Fibroblast of upper back skin (primary cell): ENCODE results near the gene IL1R2.

Experiments used
- DNase-seq: peaks from one replicate; pipeline ENCODE4 v3.0.0-alpha.2; 2013

The IL1R2 gene, protein sequence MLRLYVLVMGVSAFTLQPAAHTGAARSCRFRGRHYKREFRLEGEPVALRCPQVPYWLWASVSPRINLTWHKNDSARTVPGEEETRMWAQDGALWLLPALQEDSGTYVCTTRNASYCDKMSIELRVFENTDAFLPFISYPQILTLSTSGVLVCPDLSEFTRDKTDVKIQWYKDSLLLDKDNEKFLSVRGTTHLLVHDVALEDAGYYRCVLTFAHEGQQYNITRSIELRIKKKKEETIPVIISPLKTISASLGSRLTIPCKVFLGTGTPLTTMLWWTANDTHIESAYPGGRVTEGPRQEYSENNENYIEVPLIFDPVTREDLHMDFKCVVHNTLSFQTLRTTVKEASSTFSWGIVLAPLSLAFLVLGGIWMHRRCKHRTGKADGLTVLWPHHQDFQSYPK

DNA sequence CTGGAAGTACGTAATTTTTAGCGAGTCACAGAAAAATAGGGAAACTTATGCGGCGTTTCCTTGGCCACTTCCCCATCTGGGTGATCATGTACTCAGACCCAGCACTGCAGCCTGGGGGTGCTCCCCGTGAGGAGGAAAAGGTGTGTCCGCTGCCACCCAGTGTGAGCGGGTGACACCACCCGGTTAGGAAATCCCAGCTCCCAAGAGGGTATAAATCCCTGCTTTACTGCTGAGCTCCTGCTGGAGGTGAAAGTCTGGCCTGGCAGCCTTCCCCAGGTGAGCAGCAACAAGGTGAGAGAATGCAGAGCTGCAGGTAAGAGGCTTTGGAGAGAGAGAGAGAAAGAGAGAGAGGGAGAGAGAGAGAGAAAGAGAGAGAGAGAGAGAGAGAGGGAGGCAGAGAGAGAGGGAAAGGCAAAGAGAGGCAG, at the start of gene IL1R2:
Gene IL1R2 (plus strand): TSS at position 240 of the 425 bp plus-strand sequence. CDS start 16,616 bp downstream, outside the sequence.
- DNase-seq, result no peak

DNA sequence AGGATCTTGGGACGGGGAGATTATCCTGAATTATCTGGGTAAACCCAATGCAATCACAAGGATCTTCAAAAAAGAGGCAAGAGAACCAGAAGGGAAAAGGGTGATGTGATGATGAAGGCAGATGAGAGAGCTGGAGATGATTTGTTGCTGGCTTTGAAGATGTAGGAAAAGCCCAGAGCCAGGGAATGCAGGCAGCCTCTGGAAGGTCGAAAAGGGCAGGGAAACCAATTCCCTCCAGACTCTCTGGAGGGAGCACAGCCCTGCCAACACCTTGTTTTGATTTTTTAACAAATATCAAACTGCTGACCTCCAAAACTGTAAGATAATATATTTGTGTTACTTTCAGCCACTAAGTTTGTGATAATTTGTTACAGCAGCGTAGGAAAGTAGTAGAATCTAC, 48.9 kb upstream of the IL1R2 start:
- DNase-seq, result peak; percentile 50

DNA sequence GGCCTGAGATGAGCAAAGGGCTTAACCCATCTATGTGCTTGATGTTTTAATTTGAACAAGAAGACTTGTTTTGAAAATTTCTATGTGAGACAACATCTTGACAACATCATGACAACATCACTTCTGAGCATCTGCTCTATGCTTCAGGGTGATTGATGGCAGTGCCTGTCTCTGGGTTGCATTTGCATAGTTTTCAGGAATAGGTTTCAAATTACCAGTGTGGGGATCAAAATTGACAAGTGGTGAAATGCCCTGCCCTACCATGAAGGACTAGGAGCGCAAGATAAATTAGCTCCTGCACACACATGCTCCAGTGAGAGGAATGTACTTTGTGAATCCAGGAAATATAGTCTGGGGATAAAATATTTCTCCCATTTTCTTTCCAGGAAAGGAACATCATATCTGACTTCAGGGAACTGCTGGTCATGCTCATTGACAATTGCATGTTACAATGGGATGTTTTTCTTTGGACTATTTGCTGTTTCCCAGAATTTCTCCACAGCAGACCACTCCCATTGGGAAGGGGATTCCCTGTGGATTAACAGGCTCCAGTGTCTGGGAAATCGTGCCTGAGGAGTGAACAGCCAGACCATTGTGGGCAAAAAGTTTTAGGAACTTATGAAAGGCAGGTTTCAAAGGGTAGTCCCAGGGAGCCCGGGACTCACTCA, 45.3 kb upstream of the IL1R2 start:
- DNase-seq, result peak; percentile 52

DNA sequence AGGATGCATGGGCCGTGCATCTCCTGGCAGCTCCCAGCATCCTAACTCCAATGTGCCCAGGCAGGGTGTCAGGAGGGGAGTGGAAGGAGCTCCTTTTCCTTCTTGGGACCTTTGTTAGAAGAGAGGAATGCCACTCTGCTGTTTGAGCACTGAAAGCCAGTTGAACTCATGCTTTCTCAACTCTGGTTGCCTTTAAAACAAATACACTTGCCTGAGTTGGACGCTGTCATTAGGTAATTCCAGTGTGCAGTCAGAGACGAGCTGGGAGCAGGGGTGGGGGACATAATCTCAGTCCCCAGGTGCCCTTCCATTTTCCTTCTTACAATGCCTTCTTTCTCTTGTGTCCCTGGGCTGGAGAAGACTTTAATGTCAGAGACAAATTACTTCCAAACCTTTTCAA, 44.4 kb upstream of the IL1R2 start:
- no peak for DNase-seq

DNA sequence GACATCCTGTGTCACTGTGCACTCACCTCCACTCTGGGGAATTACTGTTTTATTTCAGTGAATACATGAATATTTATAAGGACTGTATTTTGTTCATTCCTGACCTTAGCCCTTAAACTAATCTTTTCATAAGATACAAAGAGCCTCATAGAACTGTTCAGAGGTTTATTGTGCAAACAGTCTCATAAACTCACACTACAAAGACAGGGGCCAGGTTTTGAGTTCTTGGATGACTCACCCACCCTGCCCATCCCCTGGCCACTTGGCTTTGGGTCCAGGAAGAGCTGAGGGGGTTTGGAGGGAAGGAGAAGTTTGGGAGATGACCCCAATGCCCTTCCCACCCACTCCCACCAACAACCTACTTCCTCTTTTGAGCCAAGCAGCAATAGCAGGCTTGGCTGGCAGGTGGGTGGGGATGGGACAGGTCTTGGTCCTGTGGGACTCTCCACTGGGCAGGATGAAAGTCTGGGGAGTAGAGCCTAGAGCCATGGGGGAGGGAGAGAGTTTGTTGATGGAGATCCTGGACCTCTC, 43.1 kb upstream of the IL1R2 start:
- no peak for DNase-seq

DNA sequence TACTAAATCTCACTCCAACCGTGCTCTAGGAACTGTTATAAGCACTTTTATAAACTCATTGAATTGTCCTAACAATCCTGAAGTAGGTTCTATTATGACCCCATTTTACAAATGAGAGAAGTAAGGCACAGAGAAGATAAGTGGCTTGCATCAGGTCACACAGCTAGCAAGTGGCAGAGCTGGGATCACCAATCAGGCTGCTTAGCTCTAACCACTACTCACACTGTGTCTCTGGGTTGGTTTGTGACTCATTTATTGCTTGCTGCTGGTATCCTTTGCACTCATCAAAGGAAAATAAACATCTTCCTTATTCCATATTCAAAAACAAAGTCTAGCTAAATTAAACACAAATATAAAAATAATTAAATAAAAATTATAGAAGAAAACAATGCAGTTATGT, 42.5 kb upstream of the IL1R2 start:
- no peak for DNase-seq

DNA sequence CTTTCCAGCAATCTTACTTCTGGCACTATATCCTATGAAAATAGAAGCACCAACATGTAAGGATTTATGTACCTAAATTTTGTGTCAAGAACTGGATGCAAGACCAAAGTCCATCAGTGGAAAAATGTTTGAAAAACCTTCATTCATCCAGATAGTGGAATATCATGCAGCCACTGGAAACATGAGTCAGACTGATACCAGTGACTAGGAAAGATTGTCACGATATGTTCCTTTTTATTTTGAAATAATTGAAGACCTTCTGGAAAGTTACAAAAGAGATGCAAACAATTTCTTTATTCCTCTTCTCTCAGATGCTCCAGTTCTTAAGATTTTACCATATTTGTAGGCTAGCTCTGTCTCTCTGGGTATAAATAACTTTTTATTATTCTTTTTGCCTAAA, 40.5 kb upstream of the IL1R2 start:
- no peak for DNase-seq

DNA sequence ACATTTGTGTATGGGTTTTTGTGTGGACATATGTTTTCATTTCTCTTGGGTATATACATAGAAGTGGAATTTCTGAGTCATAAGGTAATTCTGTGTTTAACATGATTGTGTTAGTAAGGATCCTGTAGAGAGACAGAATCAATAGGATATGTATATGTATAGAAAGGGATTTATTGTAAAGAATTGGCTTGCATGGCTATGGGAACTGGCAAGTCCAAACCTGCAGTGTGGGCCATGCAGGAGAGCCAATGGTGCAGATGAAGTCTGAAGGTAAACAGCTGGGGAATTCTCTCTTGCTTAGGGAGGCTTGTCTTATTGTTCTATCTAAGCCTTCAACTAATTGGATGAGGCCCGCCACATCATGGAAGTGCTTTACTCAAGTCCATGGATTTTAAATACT, 39.2 kb upstream of the IL1R2 start:
- DNase-seq, result no peak

DNA sequence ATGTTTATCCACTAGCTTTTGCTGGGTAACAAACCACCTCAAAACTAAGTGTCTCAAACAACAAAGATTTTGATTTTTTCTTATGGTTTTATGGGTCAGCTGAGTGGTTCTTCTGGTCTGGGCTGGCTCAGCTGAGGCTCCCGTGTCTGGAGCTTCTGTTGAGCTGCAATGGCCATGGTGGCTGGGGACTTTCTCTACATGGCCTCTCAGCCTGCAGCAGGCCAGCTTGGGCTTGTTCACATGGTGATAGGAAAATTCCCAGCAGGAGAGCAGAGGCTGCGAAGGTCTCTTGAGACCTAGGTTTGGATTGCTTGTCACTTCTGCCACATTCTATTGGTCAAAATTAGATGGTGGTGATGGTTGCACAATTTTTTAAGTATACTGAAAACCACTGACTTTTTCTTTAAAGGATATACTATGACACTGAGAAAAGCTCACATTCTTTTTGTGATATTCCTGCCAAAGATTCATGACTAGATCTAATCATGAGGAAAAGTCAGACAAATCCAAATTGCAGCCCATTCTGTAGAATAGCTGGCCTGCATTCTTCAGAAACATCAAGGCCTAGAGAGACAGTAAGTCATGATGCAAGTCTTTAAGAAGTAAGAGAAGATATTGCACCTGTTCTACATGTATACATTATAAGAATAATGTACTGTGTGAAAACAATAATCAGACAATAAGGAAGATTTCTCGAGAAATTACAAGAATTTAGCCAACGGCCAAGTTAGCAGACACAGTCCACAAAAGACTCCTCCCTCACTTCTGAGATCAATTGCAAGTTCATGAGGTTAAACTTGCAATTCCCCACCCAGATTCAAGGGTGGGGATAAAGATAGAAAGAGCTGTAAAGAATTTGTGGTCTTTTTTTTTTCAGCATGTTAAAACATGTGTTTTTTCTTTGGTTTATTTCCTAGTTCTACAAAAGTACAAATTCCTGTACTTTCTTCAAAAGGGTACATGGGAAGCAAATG, 35.0 kb upstream of the IL1R2 start:
- DNase-seq, result peak; percentile 78

DNA sequence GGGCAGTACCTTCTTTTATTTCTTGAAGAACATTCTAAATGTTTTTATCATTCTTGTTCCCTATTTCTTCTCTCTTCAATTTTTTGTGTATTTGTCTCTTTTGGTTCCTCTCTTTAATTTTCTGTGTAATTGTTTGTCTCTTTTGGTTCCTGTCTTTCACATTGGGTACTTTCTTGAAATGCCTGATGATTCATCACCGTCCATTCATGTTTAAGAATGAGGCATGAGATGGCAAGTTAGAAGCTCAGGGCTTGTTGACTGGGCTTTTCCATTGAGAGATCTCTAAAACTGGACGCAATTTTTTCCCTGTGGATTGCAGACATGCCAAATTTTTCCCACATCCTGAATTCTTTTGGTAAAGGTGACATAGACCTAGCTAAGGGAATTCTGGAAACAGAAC, 33.7 kb upstream of the IL1R2 start:
- peak; percentile 63 for DNase-seq

DNA sequence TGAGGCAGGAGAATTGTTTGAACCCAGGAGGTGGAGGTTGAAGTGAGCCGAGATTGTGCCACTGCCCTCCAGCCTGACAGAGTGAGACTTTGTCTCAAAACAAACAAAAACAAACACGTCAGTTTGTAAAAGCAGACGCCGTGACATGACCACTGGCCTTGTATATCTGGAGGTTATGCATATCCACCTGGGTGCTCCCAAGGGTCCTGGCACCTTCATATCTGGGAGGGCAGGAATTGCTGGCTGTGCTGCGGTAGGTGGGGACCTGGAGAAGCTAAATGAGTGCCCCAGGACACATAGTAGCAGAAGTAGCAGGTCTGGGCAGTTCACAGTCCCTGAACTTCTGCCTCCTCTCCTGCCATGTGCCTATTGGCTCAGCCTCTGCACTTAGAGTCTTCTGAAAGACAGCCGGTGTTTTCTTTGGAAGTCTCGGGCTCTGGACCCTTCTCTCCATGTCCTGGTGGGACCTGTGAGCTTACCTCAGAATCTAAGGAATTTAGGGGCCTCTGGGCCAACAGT, 30.9 kb upstream of the IL1R2 start:
- DNase-seq, result no peak

DNA sequence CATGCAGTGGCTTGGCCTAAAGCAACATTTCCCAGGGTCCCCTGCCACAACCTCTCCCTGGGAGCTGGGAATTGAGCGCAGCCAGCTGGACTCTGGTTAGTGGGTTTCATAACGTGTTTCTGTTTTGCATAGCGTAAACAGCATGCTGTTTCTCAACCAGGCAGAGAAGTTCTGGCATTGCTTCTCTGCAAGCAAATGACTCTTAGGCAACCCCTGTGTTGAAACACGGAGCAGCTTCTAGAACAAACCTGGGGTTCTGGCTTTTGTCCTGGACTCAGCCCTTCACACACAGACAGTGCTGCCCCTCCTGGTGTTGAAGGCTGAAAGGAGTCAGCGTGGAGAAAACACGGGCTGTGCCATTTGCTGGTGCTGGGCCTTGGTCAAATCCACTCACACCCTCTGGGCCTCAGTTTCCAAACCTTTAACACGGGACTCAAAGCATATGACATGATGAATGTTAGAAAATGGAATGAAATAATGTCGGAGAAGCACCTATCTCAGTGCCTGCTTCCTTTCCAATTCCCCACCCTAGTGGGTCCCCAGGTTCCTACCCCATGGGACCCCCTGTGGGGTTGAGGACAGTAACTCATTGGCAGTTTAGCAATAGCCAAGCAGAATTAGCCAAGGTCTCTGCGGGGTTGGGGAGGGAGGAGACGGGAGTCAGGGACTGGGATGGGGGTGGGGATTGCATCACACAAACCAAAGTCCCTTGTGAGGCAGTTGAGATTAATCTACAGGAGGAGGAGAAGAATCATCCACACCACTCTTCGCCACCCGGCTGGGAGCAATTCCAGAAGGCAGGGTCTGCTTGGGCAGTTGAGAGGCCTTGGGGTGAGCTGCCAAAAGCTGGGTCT, 30.2 kb upstream of the IL1R2 start:
- DNase-seq, result peak; percentile 97

DNA sequence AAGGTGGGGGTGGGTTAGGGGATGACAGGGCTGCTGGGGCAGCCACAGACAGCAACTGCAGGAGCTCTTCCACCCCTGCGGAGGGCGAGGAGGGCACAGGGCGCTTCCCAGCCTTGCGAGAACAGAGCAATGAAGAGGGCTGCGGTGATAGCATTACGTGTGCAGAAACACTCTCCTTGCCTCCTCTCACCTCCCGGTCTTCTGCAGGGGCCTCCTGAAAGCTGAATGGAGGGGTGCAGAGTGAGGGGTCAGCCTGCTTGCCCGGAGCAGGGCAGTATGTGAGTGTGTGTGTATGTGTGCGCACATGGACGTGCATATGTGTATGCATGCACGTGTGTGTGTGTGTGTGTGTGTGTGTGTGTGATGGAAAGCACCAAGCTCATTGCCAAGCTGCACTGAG, 29.5 kb upstream of the IL1R2 start:
- DNase-seq, result no peak

DNA sequence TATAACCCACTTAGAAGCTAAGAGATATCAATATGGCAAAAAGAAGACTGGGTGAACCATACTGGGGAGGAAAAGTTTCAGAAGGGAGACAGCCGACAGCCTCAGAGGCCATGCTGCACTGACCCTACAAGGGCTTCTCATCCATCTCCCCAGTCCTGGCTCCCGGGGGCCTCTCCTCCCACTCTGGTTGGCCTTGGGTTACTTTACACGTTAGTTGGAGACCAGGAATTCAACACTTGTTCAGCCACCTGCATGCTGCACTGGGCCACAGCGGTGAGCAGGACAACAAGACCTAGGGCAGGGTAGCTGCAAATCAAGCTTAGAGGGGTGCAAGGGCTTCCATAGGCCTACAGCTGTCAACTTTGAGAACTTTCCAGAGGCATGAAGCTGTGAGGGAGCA, 28.6 kb upstream of the IL1R2 start:
- DNase-seq, result no peak

DNA sequence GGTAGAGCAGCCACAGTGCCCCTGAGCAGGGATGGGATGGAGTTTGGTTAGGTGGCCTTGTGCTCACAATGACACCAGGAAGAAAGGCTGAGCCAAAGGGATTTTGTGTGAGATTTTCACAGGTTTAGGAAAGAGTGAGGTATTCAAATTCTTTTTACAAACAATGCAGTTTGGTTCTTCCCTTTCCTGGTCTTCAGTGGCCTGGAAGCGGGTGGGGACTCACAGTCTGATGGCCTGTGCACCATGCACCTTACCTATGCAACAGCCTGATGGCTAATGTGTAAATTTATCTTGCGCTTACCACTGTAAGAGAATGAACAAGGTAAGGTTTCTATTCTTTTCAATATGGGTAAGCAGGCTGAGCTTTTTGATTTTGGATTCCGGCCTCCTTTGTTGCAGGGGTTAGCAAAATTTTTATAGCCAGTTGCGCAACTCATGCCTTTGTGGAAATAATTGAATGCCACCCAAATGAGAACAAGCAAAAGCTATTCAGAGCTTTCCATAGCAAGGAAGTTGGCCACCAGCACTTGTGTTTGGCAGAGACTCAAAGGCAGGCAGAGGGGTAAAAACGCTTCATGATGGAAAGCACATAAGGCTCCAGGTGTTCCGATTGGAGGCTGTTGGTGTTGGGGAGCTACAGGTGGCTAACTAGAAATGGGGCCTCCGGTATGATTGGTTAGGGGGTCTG, 23.8 kb upstream of the IL1R2 start:
- peak; percentile 37 for DNase-seq

DNA sequence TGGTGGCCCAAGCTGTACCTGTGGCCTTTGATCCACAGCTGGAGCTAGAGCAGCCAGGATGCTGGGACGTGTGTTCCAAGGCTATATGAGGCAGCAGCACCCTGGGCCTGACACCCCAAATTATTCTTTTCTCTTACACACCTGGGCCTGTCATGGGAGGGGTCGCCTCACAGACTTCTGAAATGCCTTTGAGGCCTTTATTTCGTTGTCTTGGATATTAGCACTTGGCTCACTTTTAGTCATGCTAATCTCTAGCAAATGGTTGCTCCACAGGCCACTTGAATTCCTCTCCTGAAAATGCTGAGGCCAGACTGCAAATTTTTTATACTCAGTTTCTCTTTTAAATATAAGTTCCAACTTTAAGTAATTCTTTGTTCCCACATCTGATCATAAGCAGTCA, 22.0 kb upstream of the IL1R2 start:
- DNase-seq, result no peak

DNA sequence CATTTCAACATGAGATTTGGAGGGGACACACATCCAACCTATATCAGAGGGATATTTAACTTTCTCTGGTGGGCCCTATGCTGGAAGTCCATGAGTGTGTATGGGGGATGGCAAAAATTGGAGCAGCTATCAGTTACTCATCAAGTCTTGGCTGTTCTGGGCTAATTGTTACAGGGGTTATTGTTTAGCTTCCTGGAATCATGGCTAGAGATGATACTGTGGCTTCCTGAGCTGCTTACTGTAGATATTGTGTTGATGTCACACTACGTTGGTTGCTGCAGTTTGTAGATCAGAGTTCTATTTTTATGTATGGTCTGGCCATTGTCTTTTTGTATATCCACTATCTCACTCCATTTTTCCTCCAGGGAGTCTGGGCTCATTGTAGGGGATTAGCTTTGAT, 20.9 kb upstream of the IL1R2 start:
- no peak for DNase-seq

DNA sequence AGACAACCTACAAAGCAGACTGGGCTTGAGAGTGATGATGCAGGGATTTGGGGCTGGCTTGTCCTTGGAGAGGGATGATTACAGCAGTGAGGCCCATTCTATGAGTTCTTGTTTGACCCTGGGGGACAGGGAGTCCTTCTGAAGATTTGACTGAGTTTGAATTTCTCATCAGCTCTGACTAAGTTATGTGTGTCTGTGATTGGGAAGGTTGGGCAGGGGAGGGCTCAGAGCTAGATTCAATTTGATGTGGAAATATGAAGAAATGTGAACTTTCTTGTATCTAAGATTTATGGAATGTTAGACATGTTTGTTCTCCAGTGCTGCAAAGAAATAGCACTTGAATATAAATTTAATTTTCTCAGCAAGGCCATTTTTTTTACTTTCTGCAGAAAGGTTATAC, 19.9 kb upstream of the IL1R2 start:
- no peak for DNase-seq

DNA sequence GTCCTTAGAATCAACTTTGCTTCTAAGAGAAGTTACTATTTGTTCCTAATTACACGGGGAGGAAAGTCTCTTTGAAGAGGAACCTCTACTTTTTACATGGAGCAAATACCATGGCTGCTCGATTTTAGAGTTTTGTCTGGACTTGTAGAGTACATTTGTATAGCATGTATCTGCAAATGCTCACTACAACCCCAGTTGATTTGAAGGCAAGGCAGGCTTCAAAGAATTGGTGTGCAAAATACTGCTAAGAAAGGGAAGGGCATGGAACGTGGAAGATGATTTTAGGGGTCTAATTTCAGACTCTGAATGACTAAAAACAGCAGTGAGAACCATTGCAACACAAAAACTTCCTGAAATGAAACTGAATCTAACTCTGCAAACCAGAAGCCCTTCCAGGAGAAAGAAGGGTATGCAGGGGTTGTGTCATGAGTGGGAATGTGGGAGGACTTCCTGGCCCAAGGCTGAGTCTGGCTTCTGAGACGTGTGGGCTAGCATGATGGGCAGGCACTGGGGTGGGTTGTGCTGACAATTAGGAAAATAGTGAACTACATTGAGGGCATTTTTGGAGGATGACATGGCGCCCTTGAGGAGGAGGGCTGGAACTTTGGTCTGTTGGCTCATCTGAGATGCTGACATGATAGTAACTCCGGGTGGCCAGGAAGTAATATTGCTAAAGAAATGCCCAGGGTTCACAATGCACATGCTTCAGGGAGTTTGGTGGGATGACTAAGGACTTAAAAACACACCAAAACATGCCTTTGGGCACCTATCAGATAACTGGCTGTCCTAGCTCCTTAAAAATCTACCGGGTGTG, 18.9 kb upstream of the IL1R2 start:
- peak; percentile 78 for DNase-seq

DNA sequence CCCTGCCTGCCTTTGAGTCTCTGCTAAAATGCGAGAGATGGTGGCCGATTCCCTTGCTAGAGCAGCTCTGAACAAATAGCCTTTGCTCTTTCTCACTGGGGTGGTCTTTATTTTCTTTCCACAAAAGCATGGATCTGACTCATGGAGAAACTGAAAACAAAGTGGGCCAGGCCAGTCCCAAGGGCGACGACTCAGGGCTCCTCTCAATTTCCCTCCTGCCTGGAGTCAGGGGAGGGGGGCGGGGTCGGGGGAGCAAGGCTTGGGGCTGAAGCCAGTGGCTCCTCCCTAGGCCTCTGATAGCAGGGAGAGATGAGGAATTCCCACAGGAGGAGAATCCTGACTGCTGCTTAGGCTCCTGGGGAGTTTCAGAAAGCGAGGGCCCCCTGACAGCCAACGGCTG, 17.1 kb upstream of the IL1R2 start:
- peak; percentile 28 for DNase-seq
